DOHH2 (cell line): Measurements from ENCODE around the gene KRT9.

Source experiments
- H3F3A ChIP-seq: fragments of 200-600 bp; sonication (generic), shearing (Covaris generic); 2 replicates; pipeline ENCODE4 v1.6.0; 2016; ENCODE audit warnings: antibody characterized with exemption, mild to moderate bottlenecking; ENCODE audit not compliant: control insufficient read depth, insufficient read depth
- H3K27ac ChIP-seq: fragments of 200-600 bp; sonication (generic); 2 replicates; pipeline ENCODE4 v1.5.1; 2014; ENCODE audit warnings: low read depth, mild to moderate bottlenecking, low read length, moderate library complexity
- H3K27me3 ChIP-seq: fragments of 200-600 bp; sonication (generic); 2 replicates; pipeline ENCODE4 v1.6.1; 2014; ENCODE audit warnings: mild to moderate bottlenecking, low read length, mixed read lengths; ENCODE audit not compliant: control insufficient read depth
- H3K36me3 ChIP-seq: fragments of 200-600 bp; sonication (generic); 2 replicates; pipeline ENCODE4 v1.6.1; 2014; ENCODE audit warnings: mild to moderate bottlenecking, low read length, moderate library complexity, mixed read lengths; ENCODE audit not compliant: control insufficient read depth
- H3K4me1 ChIP-seq: fragments of 200-600 bp; sonication (generic); 2 replicates; pipeline ENCODE4 v1.6.1; 2014; ENCODE audit warnings: mild to moderate bottlenecking, low read length, mixed read lengths; ENCODE audit not compliant: control insufficient read depth
- H3K4me2 ChIP-seq: fragments of 200-600 bp; sonication (generic); 2 replicates; pipeline ENCODE4 v1.6.0; 2014; ENCODE audit warnings: mild to moderate bottlenecking, low read length, moderate library complexity
- H3K4me3 ChIP-seq: fragments of 200-600 bp; sonication (generic); 2 replicates; pipeline ENCODE4 v1.5.1; 2014; ENCODE audit warnings: mild to moderate bottlenecking, low read length, mixed read lengths
- H3K79me2 ChIP-seq: fragments of 200-600 bp; sonication (generic); 2 replicates; pipeline ENCODE4 v1.6.1; 2014; ENCODE audit warnings: mild to moderate bottlenecking, low read length, mixed read lengths; ENCODE audit not compliant: control insufficient read depth
- H3K9me2 ChIP-seq: fragments of 200-600 bp; sonication (generic); replicated peaks from 2 replicates; pipeline ENCODE4 v1.6.1; 2014; ENCODE audit warnings: mild to moderate bottlenecking, low read length, mixed read lengths; ENCODE audit not compliant: control insufficient read depth
- H3K9me3 ChIP-seq: fragments of 200-600 bp; sonication (generic); 2 replicates; pipeline ENCODE4 v1.6.1; 2014; ENCODE audit warnings: antibody characterized with exemption, low read length, mixed read lengths; ENCODE audit not compliant: control insufficient read depth, insufficient read depth
- H4K20me1 ChIP-seq: fragments of 200-600 bp; sonication (generic); 2 replicates; pipeline ENCODE4 v1.6.0; 2014; ENCODE audit warnings: low read depth, mild to moderate bottlenecking, antibody characterized with exemption, low read length, moderate library complexity; ENCODE audit not compliant: control insufficient read depth, insufficient read depth
- CTCF ChIP-seq: fragments of 200-600 bp; sonication (generic); IDR thresholded peaks from one replicate; pipeline ENCODE4 v1.5.1; 2014; ENCODE audit warnings: antibody characterized with exemption, mild to moderate bottlenecking, low read depth, low read length; ENCODE audit not compliant: poor library complexity, severe bottlenecking
- EZH2phosphoT487 ChIP-seq: fragments of 200-600 bp; sonication (generic); IDR thresholded peaks from 2 replicates; pipeline ENCODE4 v1.6.1; 2017; ENCODE audit warnings: borderline replicate concordance, mild to moderate bottlenecking, antibody characterized with exemption, low read length, moderate library complexity, mixed read lengths

The KRT9 gene

GRCh38 chr17:41561554-41561953 lies 10.3 kb downstream of the KRT9 start:
- Histone ChIP-seq H3K27me3 (peaks cover 22% of the 10 kb centered on the region; the same call in 1 of the 2 replicates), H3K4me2 (no peak overlapping the region), H3K9me3 (no peaks in the 10 kb centered on the region), H3F3A (no peaks in the 10 kb centered on the region), H3K4me1 (no peaks in the 10 kb centered on the region), H3K9me2 (no peaks in the 10 kb centered on the region), H3K79me2 (no peaks in the 10 kb centered on the region), H4K20me1 (no peaks in the 10 kb centered on the region), H3K4me3 (no peak overlapping the region), H3K36me3 (no peaks in the 10 kb centered on the region), H3K27ac (no peak overlapping the region)
- TF ChIP-seq CTCF = no peak
- TF ChIP-seq EZH2phosphoT487 = no peak

GRCh38 chr17:41559548-41559947 lies 12.3 kb downstream of the KRT9 start:
- no peaks in the 10 kb centered on the region for H3K9me2 ChIP-seq
- no peaks in the 10 kb centered on the region for H4K20me1 ChIP-seq
- peaks cover 9% of the 10 kb centered on the region; the same call in 1 of the 2 replicates for H3K27me3 ChIP-seq
- no peaks in the 10 kb centered on the region for H3K79me2 ChIP-seq
- no peaks in the 10 kb centered on the region for H3K36me3 ChIP-seq
- no peaks in the 10 kb centered on the region for H3F3A ChIP-seq
- no peak overlapping the region for H3K27ac ChIP-seq
- H3K9me3 ChIP-seq = no peaks in the 10 kb centered on the region
- no peaks in the 10 kb centered on the region for H3K4me1 ChIP-seq
- no peak overlapping the region for H3K4me3 ChIP-seq
- no peak for TF ChIP-seq EZH2phosphoT487
- TF ChIP-seq CTCF = no peak
- H3K4me2 ChIP-seq = no peak overlapping the region

GRCh38 chr17:41556931-41557330 lies 14.9 kb downstream of the KRT9 start:
- H3K4me1 ChIP-seq = no peaks in the 10 kb centered on the region
- no peaks in the 10 kb centered on the region for H4K20me1 ChIP-seq
- no peak overlapping the region for H3K4me2 ChIP-seq
- H3K36me3 ChIP-seq = no peaks in the 10 kb centered on the region
- no peaks in the 10 kb centered on the region for H3K9me2 ChIP-seq
- H3K27me3 ChIP-seq = peaks cover 15% of the 10 kb centered on the region; the same call in 1 of the 2 replicates
- H3K27ac ChIP-seq = no peak overlapping the region
- H3K79me2 ChIP-seq = no peaks in the 10 kb centered on the region
- no peak overlapping the region for H3K4me3 ChIP-seq
- no peaks in the 10 kb centered on the region for H3K9me3 ChIP-seq
- TF ChIP-seq CTCF (no peak), EZH2phosphoT487 (no peak)
- no peaks in the 10 kb centered on the region for H3F3A ChIP-seq

- H3K4me2 ChIP-seq = no peak overlapping the region
These were observed 15.6 kb downstream of the KRT9 start for GRCh38 chr17:41556306-41556705.

More at GRCh38 chr17:41556306-41556705, 15.6 kb downstream of the KRT9 start:
- H4K20me1 ChIP-seq = no peaks in the 10 kb centered on the region
- no peaks in the 10 kb centered on the region for H3K4me1 ChIP-seq
- H3K27me3 ChIP-seq = peaks cover 15% of the 10 kb centered on the region; the same call in 1 of the 2 replicates
- H3K79me2 ChIP-seq = no peaks in the 10 kb centered on the region
- no peaks in the 10 kb centered on the region for H3F3A ChIP-seq
- H3K9me2 ChIP-seq = no peaks in the 10 kb centered on the region
- H3K9me3 ChIP-seq = no peaks in the 10 kb centered on the region
- no peaks in the 10 kb centered on the region for H3K36me3 ChIP-seq
- TF ChIP-seq EZH2phosphoT487 (no peak), CTCF (no peak)
- no peak overlapping the region for H3K4me3 ChIP-seq
- no peak overlapping the region for H3K27ac ChIP-seq
